WI38 (cell line): ENCODE data around the gene GSS.

ENCODE experiments used
- H3K4me3 ChIP-seq: 2 replicates; pipeline ENCODE4 v1.5.1; 2011; ENCODE audit warnings: low read depth, mild to moderate bottlenecking, control low read depth, low read length
- TF ChIP-seq, protein P1 (sequence below): IDR thresholded peaks from 2 replicates; pipeline ENCODE4 v1.5.1; 2012; ENCODE audit warnings: low read depth, mild to moderate bottlenecking, control low read depth, low read length

GSS gene

DNA sequence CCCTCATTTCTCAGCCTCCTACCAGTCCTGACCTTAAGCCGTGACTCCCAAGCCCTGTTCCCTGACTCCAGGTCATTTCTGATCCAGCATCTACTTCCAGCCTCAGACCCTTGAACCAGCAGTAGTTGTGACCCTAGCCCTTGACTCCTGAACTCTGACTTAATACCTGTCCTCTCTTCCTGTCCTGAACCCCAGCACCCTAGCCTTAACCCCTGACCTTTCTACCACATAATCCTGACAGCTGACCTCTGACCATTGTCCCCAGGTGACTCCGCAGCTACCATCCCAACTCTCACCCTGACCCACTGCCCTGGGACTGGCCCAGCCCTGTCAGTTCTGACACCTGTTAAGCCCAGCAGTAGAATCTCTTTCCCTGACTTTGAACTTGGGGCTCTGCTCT lies 42.2 kb upstream of the GSS start:
- no peak overlapping the region for H3K4me3 ChIP-seq
- TF ChIP-seq, protein P1, sequence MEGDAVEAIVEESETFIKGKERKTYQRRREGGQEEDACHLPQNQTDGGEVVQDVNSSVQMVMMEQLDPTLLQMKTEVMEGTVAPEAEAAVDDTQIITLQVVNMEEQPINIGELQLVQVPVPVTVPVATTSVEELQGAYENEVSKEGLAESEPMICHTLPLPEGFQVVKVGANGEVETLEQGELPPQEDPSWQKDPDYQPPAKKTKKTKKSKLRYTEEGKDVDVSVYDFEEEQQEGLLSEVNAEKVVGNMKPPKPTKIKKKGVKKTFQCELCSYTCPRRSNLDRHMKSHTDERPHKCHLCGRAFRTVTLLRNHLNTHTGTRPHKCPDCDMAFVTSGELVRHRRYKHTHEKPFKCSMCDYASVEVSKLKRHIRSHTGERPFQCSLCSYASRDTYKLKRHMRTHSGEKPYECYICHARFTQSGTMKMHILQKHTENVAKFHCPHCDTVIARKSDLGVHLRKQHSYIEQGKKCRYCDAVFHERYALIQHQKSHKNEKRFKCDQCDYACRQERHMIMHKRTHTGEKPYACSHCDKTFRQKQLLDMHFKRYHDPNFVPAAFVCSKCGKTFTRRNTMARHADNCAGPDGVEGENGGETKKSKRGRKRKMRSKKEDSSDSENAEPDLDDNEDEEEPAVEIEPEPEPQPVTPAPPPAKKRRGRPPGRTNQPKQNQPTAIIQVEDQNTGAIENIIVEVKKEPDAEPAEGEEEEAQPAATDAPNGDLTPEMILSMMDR, result no peak

DNA sequence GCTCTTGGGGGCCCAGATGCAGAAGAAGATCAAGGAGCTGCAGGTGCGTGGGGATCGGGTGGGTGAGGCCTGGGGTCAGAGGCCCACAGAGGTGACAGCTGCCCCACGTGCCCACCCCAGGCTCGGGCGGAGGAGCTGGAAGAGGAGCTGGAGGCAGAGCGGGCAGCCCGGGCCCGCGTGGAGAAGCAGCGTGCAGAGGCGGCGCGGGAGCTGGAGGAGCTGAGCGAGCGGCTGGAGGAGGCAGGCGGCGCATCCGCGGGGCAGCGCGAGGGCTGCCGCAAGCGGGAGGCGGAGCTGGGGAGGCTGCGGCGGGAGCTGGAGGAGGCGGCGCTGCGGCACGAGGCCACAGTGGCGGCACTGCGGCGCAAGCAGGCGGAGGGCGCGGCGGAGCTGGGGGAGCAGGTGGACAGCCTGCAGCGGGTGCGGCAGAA lies 41.5 kb upstream of the GSS start:
- TF ChIP-seq, protein P1, result no peak
- no peak overlapping the region for H3K4me3 ChIP-seq

DNA sequence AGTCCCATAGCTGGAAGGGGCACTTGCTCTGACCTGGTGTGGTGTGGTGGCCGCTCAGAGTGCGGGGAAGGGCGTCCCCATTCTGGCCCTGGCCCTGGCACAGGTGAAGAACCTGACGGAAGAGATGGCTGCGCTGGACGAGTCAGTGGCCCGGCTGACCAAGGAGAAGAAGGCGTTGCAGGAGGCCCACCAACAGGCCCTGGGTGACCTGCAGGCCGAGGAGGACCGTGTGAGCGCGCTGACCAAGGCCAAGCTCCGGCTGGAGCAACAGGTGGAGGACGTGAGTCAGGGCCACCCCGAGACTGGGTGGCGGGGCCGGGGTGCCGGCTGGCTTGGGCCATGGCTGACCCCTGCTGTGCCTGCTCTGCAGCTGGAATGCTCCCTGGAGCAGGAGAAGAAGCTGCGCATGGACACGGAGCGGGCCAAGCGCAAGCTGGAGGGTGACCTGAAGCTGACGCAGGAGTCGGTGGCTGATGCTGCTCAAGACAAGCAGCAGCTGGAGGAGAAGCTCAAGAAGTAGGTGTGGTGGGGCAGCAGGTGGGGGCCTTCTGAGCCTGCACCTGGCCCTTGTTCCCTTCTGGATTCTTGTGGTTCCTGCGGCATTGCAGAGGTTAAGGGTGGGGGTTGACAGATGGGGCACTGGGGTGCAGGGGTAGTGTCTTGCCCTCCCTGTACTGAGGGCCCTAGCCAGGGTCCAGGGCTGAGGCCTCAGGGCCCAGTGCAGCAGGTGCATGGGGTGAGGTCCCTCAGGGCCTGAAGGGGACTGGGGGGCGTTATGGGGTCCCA lies 40.8 kb upstream of the GSS start:
- TF ChIP-seq, protein P1, result no peak
- no peak overlapping the region for H3K4me3 ChIP-seq

DNA sequence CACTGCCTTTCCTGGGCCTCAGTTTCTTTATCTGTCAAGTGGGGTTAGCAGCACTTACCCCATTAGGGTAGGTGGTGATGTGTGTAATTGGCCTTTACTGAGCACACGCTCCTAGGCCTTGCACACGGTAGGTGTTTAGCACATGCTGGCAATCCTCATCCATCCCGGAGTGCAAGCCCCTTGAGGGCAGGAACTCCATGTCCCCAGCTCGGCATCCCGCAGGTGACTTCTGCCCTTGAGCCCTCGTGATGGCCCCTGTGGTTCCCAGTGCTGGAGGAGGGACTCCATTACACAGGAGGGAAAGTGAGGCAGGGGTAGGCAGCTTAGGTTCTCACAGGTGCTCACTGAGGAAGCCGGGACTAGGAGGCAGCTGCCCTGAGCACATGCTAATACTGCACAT lies 40.1 kb upstream of the GSS start:
- no peak overlapping the region for H3K4me3 ChIP-seq
- TF ChIP-seq, protein P1, result no peak

DNA sequence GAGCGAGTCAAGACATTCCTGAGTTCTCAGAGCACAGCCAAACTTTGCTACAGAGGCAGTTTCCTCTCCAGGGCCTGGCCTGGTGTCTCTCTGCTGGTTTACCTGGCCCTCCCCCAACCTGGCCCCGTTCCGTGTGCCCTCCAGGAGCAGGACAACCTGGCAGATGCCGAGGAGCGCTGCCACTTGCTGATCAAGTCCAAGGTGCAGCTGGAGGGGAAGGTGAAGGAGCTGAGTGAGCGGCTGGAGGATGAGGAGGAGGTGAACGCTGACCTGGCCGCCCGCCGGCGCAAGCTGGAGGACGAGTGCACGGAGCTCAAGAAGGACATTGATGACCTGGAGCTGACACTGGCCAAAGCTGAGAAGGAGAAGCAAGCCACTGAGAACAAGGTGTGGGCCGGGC lies 39.6 kb upstream of the GSS start:
- TF ChIP-seq, protein P1, result no peak
- H3K4me3 ChIP-seq, result no peak overlapping the region

DNA sequence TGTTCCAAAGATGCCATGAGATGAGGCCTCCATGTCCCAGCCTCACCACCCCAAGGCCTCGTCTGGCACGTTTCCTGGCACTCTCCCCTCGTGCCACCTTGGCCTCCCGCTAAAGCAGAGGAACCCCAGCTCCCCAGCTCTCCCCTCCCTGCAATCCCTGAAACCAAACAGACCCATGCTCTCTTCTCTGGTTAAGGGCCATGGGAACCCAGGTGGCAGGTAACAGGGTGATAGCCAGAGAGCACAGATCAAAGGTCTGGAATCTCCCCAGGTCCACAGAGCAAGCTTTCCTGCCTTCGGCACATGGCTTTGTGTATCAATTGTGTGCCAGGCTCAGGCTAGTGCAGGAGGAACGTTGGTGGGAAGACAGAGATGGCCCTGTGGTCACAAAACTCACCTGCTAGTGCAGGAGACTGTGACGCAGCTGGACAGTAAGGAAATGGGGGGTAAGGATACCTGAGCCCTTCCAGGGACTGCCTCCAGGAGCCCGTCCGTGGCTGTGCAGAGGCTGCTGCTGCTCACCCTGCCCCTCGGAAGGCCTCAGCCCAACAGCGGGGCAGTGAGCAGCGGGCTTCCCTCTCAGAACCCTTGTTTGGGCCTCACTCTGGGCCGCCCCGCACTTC lies 39.0 kb upstream of the GSS start:
- no peak overlapping the region for H3K4me3 ChIP-seq
- TF ChIP-seq, protein P1, result no peak

DNA sequence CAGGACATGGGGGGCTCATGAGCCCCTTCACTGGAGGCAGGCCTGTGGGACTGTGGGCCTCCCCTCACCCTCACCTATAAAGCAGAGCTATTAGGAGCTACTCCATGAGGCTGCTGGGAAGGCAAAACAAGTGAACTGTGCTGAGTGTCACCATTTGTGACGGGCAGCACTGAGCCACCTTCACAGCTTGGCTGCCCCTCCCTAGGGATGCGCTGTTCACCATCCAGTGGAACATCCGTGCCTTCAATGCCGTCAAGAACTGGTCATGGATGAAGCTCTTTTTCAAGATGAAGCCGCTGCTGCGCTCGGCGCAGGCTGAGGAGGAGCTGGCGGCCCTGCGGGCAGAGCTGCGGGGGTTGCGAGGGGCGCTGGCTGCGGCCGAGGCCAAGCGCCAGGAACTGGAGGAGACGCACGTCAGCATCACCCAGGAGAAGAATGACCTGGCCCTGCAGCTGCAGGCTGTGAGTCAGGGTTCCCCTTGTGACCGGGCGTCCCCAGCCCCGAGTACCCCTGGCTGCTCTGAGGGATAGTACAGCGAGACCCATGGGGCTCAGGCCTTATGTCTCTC lies 38.4 kb upstream of the GSS start:
- H3K4me3 ChIP-seq, result no peak overlapping the region
- TF ChIP-seq, protein P1, result no peak
